ENCODE measurements around the gene SPANXD.

Gene SPANXD

GRCh38 chrX:141673946-141674345 is 24.6 kb downstream of the SPANXD start:
- DNase-seq (ENCODE audit: extremely low read depth, low read depth): no peak
- no peak for TF ChIP-seq CTCF (IDR thresholded peaks at IDR 0.05; ENCODE audit: low read depth, low read length)

GRCh38 chrX:141669689-141670088 is 28.9 kb downstream of the SPANXD start:
- TF ChIP-seq CTCF (IDR thresholded peaks at IDR 0.05; ENCODE audit: low read depth, low read length): no peak
- no peak for DNase-seq (ENCODE audit: extremely low read depth, low read depth)

GRCh38 chrX:141668371-141668770 is 30.2 kb downstream of the SPANXD start:
- TF ChIP-seq CTCF (IDR thresholded peaks at IDR 0.05; ENCODE audit: low read depth, low read length): no peak
- DNase-seq (ENCODE audit: extremely low read depth, low read depth): no peak

GRCh38 chrX:141662781-141663180 is 35.8 kb downstream of the SPANXD start:
- no peak for TF ChIP-seq CTCF (IDR thresholded peaks at IDR 0.05; ENCODE audit: low read depth, low read length)
- DNase-seq (ENCODE audit: extremely low read depth, low read depth): no peak

GRCh38 chrX:141652286-141652685 is 46.3 kb downstream of the SPANXD start:
- no peak for DNase-seq (ENCODE audit: extremely low read depth, low read depth)
- no peak for TF ChIP-seq CTCF (IDR thresholded peaks at IDR 0.05; ENCODE audit: low read depth, low read length)
